Panc1 (cell line): ENCODE measurements around the gene MAPK7. TPM values are rescaled to one million over a fixed set of nuclear protein-coding genes. Genes with fewer than 3 reads are reported as not detected.

Experiments used
- ATAC-seq: fragments of 200-7000 bp; cut with Tn5 transposase; 2 replicates; pipeline ENCODE4 v1.9.1; 2020; ENCODE audit warnings: mild to moderate bottlenecking, moderate library complexity
- BruUV-seq: library from RNA; stranded (reverse); fragments of 400-500 nt; replicated peaks from 2 replicates; lab custom pipeline; 2021; lab: Mats Ljungman, UMichigan
- CTCF ChIA-PET: fragments of 300-600 bp; sonication (Branson Sonifier 250); formaldehyde crosslinking; loops from one replicate; lab custom pipeline; 2022; ENCODE audit warnings: antibody characterized with exemption; lab: Charles Lee
- POLR2A ChIA-PET: fragments of 300-600 bp; sonication (Branson Sonifier 250); formaldehyde crosslinking; loops from one replicate; lab custom pipeline; 2022; ENCODE audit warnings: antibody characterized with exemption; lab: Charles Lee
- DNase-seq: peaks from one replicate; pipeline ENCODE4 v3.0.0-alpha.2; 2010; ENCODE audit warnings: low read depth, low spot score
- H3K27ac ChIP-seq: 2 replicates; pipeline ENCODE4 v1.5.1; 2011; ENCODE audit warnings: mild to moderate bottlenecking, low read length, inconsistent platforms
- H3K27me3 ChIP-seq: fragments of 200-500 bp; sonication (Bioruptor generic); 2 replicates; pipeline ENCODE4 v1.6.0; 2014; ENCODE audit warnings: low read length, inconsistent platforms; ENCODE audit not compliant: control insufficient read depth, insufficient read depth
- H3K36me3 ChIP-seq: fragments of 200-500 bp; sonication (Bioruptor generic); 2 replicates; pipeline ENCODE4 v1.5.1; 2014; ENCODE audit warnings: inconsistent platforms, mild to moderate bottlenecking, low read length, moderate library complexity; ENCODE audit not compliant: control insufficient read depth, insufficient read depth
- H3K4me1 ChIP-seq: 2 replicates; pipeline ENCODE4 v1.5.1; 2011; ENCODE audit warnings: inconsistent platforms, mild to moderate bottlenecking, low read length, moderate library complexity; ENCODE audit not compliant: control insufficient read depth, insufficient read depth
- H3K4me3 ChIP-seq, 2 experiments: 2 replicates each; pipeline ENCODE4 v1.5.1; 2011 to 2012; ENCODE audit warnings: low read depth in 2 of 2, low read length in 2 of 2, mild to moderate bottlenecking in 2 of 2, inconsistent platforms in 1 of 2, moderate library complexity in 1 of 2
- H3K9me3 ChIP-seq: fragments of 200-500 bp; sonication (Bioruptor generic); 2 replicates; pipeline ENCODE4 v1.5.1; 2014; ENCODE audit warnings: low read depth, mild to moderate bottlenecking, inconsistent platforms, low read length, moderate library complexity; ENCODE audit not compliant: control insufficient read depth, insufficient read depth
- POLR2AphosphoS5 ChIP-seq: IDR thresholded peaks from 2 replicates; pipeline ENCODE4 v1.6.1; 2012; ENCODE audit warnings: mild to moderate bottlenecking, low read depth, low read length, moderate library complexity
- SIN3A ChIP-seq: IDR thresholded peaks from 2 replicates; pipeline ENCODE4 v1.6.1; 2012; ENCODE audit warnings: low read depth, mild to moderate bottlenecking, low read length, moderate library complexity, borderline replicate concordance; ENCODE audit not compliant: insufficient read depth
- TCF7L2 ChIP-seq: IDR thresholded peaks from 2 replicates; pipeline ENCODE4 v1.6.1; 2011; ENCODE audit warnings: mild to moderate bottlenecking, low read depth, low read length, inconsistent platforms
- in situ Hi-C: cut with HindIII; loops from 2 replicates; pipeline ENCODE4 v1.10.0; 2016; ENCODE audit warnings: low sequenced_read_pairs, low pct_unique_long_range_greater_than_20kb
- intact Hi-C: fragments of 100-400 bp; cut with micrococcal nuclease; formaldehyde crosslinking; loops from one replicate; pipeline ENCODE4 v1.10.0; 2022; ENCODE audit not compliant: unreplicated experiment
- total RNA-seq: library from RNA; stranded (reverse); gene quantifications from one replicate; pipeline ENCODE4 v1.2.1, GENCODE V29; 2021; ENCODE audit not compliant: unreplicated experiment
- TF ChIP-seq, protein P1 (sequence below): fragments of 450-650 bp; IDR thresholded peaks from 2 replicates; pipeline ENCODE4 v1.5.1; 2017; ENCODE audit warnings: mild to moderate bottlenecking
- TF ChIP-seq, protein P2 (sequence below), 2 experiments: IDR thresholded peaks; 2 replicates each; pipeline ENCODE4 v1.6.1; 2011 to 2012; ENCODE audit warnings: low read depth in 2 of 2, control low read depth in 1 of 2, low read length in 1 of 2, mild to moderate bottlenecking in 1 of 2, moderate library complexity in 1 of 2; ENCODE audit not compliant: insufficient read depth in 1 of 2

MAPK7 gene
- total RNA-seq, 1 experiment from 2014 or later, result 28.9 TPM

DNA sequence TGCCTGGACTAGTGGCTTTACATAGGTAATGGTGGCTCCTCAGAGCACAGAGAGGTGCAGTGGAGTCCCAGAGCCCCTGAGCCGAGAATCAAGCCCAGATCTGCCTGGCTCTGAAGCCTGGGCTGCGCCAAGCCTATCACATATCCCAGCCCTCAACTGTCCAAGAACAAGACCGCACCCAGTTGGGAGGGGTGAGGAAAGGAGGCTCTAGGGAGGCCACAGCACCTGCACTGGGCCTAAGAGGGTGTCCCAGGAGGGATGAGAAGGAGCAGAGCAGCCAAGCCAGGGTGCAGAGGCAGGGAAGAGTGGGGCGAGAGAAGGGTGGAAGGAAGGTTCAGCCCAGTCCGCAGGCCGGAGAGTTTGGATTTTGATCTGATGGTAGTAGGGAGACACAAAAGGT is 31.8 kb downstream of the MAPK7 start:
- CTCF ChIA-PET, result interaction anchor here (0.8 kb wide), 1 partner anchor 33 kb away, joined by 4 read pairs; no protein-coding TSS in a partner anchor
- ATAC-seq, result no peak
- POLR2A ChIA-PET, result no interaction called here

DNA sequence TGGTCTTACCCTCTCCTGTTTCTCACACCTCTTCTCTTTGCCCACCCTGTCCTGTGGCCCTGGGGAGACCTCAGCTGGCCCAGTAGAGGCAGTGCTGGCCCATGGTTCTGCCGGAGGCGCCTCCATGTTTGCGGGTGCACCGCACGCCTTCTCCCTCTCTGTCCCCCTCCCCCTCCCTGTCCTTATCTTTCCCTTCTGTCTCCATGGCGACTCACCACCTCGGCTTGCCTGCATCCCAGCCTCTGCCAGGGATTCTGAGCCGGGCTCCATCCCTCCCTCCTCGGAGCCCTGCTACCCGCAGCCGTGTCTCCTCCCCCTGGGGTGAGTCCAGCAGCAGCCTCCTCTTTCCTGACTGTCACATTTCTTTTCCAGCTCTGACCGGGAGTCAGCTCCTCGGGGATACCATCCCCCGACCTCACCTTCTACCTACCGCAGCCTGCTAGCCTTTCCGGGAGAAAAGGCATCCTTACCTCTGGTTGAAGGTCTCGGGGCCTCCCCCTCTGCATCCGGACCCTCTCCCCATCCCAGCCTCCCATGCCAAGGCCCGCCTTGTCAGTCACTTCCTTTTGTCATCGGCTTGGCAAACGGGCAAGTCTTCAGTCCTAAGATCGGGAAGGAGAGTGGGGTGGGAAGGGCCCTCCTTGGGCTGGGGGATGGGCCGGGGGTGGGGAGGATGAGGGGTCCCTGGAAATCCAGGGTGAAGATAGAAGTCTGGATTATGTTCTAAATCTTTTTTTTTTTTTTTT is 32.8 kb downstream of the MAPK7 start, which contains the start of gene RNF112:
Gene RNF112, plus strand, starts transcription at position 358 of the 746 bp plus-strand sequence. Its CDS starts 177 bp downstream, at position 535.
- H3K4me1 ChIP-seq, result no peaks in the 10 kb centered on the region
- H3K27me3 ChIP-seq, result no peaks in the 10 kb centered on the region
- ATAC-seq (no peak), DNase-seq (no peak)
- no peaks in the 10 kb centered on the region for H3K36me3 ChIP-seq
- peak within 1 kb of the TSS in 1 of 2 experiments; percentile 9; a peak in 1 of 4 replicates for H3K4me3 ChIP-seq
- no peaks in the 10 kb centered on the region for H3K9me3 ChIP-seq
- CTCF ChIA-PET, result no interaction called here
- BruUV-seq, result no TSS peak
- no peak within 1 kb of the TSS for H3K27ac ChIP-seq
- intact Hi-C loops (no loop called here), in situ Hi-C loops (no loop called here)
- POLR2A ChIA-PET, result interaction anchor here (0.6 kb wide), 3 partner anchors 119 to 1233 kb away, joined by 5 to 8 read pairs (median 5); no protein-coding TSS in a partner anchor
- TF ChIP-seq, protein P1, sequence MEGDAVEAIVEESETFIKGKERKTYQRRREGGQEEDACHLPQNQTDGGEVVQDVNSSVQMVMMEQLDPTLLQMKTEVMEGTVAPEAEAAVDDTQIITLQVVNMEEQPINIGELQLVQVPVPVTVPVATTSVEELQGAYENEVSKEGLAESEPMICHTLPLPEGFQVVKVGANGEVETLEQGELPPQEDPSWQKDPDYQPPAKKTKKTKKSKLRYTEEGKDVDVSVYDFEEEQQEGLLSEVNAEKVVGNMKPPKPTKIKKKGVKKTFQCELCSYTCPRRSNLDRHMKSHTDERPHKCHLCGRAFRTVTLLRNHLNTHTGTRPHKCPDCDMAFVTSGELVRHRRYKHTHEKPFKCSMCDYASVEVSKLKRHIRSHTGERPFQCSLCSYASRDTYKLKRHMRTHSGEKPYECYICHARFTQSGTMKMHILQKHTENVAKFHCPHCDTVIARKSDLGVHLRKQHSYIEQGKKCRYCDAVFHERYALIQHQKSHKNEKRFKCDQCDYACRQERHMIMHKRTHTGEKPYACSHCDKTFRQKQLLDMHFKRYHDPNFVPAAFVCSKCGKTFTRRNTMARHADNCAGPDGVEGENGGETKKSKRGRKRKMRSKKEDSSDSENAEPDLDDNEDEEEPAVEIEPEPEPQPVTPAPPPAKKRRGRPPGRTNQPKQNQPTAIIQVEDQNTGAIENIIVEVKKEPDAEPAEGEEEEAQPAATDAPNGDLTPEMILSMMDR, result no peak
- TF ChIP-seq TCF7L2 (no peak), SIN3A (no peak), POLR2AphosphoS5 (no peak)
- TF ChIP-seq, protein P2, sequence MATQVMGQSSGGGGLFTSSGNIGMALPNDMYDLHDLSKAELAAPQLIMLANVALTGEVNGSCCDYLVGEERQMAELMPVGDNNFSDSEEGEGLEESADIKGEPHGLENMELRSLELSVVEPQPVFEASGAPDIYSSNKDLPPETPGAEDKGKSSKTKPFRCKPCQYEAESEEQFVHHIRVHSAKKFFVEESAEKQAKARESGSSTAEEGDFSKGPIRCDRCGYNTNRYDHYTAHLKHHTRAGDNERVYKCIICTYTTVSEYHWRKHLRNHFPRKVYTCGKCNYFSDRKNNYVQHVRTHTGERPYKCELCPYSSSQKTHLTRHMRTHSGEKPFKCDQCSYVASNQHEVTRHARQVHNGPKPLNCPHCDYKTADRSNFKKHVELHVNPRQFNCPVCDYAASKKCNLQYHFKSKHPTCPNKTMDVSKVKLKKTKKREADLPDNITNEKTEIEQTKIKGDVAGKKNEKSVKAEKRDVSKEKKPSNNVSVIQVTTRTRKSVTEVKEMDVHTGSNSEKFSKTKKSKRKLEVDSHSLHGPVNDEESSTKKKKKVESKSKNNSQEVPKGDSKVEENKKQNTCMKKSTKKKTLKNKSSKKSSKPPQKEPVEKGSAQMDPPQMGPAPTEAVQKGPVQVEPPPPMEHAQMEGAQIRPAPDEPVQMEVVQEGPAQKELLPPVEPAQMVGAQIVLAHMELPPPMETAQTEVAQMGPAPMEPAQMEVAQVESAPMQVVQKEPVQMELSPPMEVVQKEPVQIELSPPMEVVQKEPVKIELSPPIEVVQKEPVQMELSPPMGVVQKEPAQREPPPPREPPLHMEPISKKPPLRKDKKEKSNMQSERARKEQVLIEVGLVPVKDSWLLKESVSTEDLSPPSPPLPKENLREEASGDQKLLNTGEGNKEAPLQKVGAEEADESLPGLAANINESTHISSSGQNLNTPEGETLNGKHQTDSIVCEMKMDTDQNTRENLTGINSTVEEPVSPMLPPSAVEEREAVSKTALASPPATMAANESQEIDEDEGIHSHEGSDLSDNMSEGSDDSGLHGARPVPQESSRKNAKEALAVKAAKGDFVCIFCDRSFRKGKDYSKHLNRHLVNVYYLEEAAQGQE (IDR thresholded peaks at IDR 0.05; ENCODE audit: insufficient read depth in 1 of 2, low read depth in 2 of 2, low read length in 1 of 2), result no peak

More for the DNA sequence above, 31.8 kb downstream of the MAPK7 start:
- BruUV-seq, result no TSS peak
- H3K9me3 ChIP-seq, result no peaks in the 10 kb centered on the region
- H3K36me3 ChIP-seq, result no peaks in the 10 kb centered on the region
- no peak overlapping the region for H3K4me3 ChIP-seq
- H3K27me3 ChIP-seq, result no peaks in the 10 kb centered on the region
- H3K27ac ChIP-seq, result no peak overlapping the region
- in situ Hi-C loops, result no loop called here
- no peaks in the 10 kb centered on the region for H3K4me1 ChIP-seq
- no peak for TF ChIP-seq TCF7L2
- TF ChIP-seq, protein P1, result no peak
- TF ChIP-seq, protein P2 (IDR thresholded peaks at IDR 0.05; ENCODE audit: insufficient read depth in 1 of 2, low read depth in 2 of 2, low read length in 1 of 2), result no peak
- no peak for TF ChIP-seq POLR2AphosphoS5
- TF ChIP-seq SIN3A, result no peak
- intact Hi-C loops, result no loop called here
- no peak for DNase-seq
